Tibial nerve (tissue), 4 donors: ENCODE data around the gene CA5B.

ENCODE experiments used
- CTCF ChIP-seq, 5 experiments: fragments of 200-600 bp in 3 of 5; fragments of 450-650 bp in 2 of 5; sonication (generic) in 3 of 5; IDR thresholded peaks; one replicate each; pipeline ENCODE4 v1.5.1; 2016 to 2019; ENCODE audit warnings: antibody characterized with exemption in 5 of 5, mild to moderate bottlenecking in 3 of 5, moderate library complexity in 2 of 5
- EP300 ChIP-seq, 2 donors: sonication (generic); formaldehyde crosslinking; IDR thresholded peaks; one replicate each; pipeline ENCODE4 v1.6.1; 2017; ENCODE audit warnings: antibody characterized with exemption in 2 of 2, mild to moderate bottlenecking in 1 of 2
- POLR2A ChIP-seq, 2 donors: fragments of 450-650 bp; IDR thresholded peaks; one replicate each; pipeline ENCODE4 v1.6.1; 2017; ENCODE audit warnings: antibody characterized with exemption in 2 of 2, mild to moderate bottlenecking in 2 of 2, moderate library complexity in 2 of 2

GRCh38 chrX:15714529-15714928 is 23.5 kb upstream of the CA5B start:
- TF ChIP-seq CTCF (IDR thresholded peaks at IDR 0.05) (no peak), EP300 (IDR thresholded peaks at IDR 0.05) (no peak), POLR2A (IDR thresholded peaks at IDR 0.05) (no peak)
